Lower lobe of right lung (tissue), 2 donors: ENCODE measurements around the gene C22orf31. TPM values are rescaled to one million over a fixed set of nuclear protein-coding genes. Genes with fewer than 3 reads are reported as not detected.

Experiments used
- ATAC-seq, 2 donors: fragments of 200-7000 bp; cut with Tn5 transposase; one replicate each; pipeline ENCODE4 v1.9.1; 2020 to 2022; ENCODE audit warnings: mild to moderate bottlenecking in 2 of 2, moderate library complexity in 2 of 2
- DNase-seq: peaks from one replicate; pipeline ENCODE4 v3.0.0-alpha.2; 2020
- H3K27ac ChIP-seq: fragments of 200-600 bp; one replicate; pipeline ENCODE4 v1.8.0; 2022
- H3K27me3 ChIP-seq: fragments of 200-600 bp; one replicate; pipeline ENCODE4 v1.8.0; 2022; ENCODE audit warnings: low read depth
- H3K36me3 ChIP-seq: fragments of 200-600 bp; one replicate; pipeline ENCODE4 v1.8.0; 2022; ENCODE audit warnings: mild to moderate bottlenecking
- H3K4me1 ChIP-seq: fragments of 200-600 bp; one replicate; pipeline ENCODE4 v1.8.0; 2022
- H3K4me3 ChIP-seq: fragments of 200-600 bp; one replicate; pipeline ENCODE4 v1.8.0; 2022; ENCODE audit warnings: mild to moderate bottlenecking
- H3K9me3 ChIP-seq: fragments of 200-600 bp; one replicate; pipeline ENCODE4 v1.8.0; 2022
- intact Hi-C: fragments of 100-400 bp; cut with DNase I; formaldehyde crosslinking; loops from one replicate; pipeline ENCODE4 v1.11.0; 2022
- total RNA-seq: library from RNA; stranded (reverse); fragmentation: NEBNext Ultra II Directional; extraction: Animal tissue kit (Norgen Biotek cat#: 25700); gene quantifications from one replicate; pipeline ENCODE4 v1.2.1, GENCODE V29; 2021
- TF ChIP-seq, protein P1 (sequence below): fragments of 200-600 bp; IDR thresholded peaks from one replicate; pipeline ENCODE4 v1.8.0; 2022; ENCODE audit warnings: antibody characterized with exemption, mild to moderate bottlenecking
- donor health status: DM: no; HTN: yes; CAD: no; lungs with severe emphysema.

The C22orf31 gene
- total RNA-seq, 1 donor from 2014 or later = not detected

DNA sequence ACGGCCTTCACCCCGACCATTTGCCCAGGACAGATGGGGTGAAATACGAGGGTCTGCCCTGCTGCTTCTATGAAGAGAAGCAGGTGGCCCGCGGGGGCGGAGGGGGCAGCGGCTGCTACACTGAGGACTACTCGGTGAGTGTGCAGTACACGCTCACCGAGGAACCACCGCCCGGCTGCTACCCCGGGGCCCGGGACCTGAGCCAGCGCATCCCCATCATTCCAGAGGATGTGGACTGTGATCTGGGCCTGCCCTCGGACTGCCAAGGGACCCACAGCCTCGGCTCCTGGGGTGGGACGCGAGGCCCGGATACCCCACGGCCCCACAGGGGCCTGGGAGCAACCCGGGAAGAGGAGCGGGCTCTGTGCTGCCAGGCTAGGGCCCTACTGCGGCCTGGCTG is 11.2 kb downstream of the C22orf31 start:
- Histone ChIP-seq H3K27ac (no peak overlapping the region), H3K27me3 (no peaks in the 10 kb centered on the region), H3K36me3 (peaks cover 47% of the 10 kb centered on the region), H3K4me1 (no peaks in the 10 kb centered on the region), H3K9me3 (no peaks in the 10 kb centered on the region), H3K4me3 (no peak overlapping the region)
- ATAC-seq = no peak
- TF ChIP-seq, protein P1, sequence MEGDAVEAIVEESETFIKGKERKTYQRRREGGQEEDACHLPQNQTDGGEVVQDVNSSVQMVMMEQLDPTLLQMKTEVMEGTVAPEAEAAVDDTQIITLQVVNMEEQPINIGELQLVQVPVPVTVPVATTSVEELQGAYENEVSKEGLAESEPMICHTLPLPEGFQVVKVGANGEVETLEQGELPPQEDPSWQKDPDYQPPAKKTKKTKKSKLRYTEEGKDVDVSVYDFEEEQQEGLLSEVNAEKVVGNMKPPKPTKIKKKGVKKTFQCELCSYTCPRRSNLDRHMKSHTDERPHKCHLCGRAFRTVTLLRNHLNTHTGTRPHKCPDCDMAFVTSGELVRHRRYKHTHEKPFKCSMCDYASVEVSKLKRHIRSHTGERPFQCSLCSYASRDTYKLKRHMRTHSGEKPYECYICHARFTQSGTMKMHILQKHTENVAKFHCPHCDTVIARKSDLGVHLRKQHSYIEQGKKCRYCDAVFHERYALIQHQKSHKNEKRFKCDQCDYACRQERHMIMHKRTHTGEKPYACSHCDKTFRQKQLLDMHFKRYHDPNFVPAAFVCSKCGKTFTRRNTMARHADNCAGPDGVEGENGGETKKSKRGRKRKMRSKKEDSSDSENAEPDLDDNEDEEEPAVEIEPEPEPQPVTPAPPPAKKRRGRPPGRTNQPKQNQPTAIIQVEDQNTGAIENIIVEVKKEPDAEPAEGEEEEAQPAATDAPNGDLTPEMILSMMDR = no peak
- no peak for DNase-seq
- intact Hi-C loops = no loop called here

DNA sequence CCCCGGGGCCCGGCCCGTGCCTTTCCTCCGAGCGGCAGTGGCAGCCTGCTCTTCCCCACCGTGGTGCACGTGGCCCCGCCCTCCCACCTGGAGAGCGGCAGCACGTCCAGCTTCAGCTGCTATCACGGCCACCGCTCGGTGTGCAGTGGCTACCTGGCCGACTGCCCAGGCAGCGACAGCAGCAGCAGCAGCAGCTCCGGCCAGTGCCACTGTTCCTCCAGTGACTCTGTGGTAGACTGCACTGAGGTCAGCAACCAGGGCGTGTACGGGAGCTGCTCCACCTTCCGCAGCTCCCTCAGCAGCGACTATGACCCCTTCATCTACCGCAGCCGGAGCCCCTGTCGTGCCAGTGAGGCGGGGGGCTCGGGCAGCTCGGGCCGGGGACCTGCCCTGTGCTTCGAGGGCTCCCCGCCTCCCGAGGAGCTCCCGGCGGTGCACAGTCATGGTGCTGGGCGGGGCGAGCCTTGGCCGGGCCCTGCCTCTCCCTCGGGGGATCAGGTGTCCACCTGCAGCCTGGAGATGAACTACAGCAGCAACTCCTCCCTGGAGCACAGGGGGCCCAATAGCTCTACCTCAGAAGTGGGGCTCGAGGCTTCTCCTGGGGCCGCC is 11.9 kb downstream of the C22orf31 start:
- H3K27me3 ChIP-seq = no peaks in the 10 kb centered on the region
- TF ChIP-seq, protein P1 = no peak
- peaks cover 50% of the 10 kb centered on the region for H3K36me3 ChIP-seq
- no peak overlapping the region for H3K27ac ChIP-seq
- H3K4me1 ChIP-seq = no peaks in the 10 kb centered on the region
- DNase-seq (no peak), ATAC-seq (no peak)
- H3K9me3 ChIP-seq = no peaks in the 10 kb centered on the region
- no peak overlapping the region for H3K4me3 ChIP-seq
- intact Hi-C loops = loop anchor here (10.0 kb wide), 1 partner anchor 195 kb away; no protein-coding TSS in a partner anchor

DNA sequence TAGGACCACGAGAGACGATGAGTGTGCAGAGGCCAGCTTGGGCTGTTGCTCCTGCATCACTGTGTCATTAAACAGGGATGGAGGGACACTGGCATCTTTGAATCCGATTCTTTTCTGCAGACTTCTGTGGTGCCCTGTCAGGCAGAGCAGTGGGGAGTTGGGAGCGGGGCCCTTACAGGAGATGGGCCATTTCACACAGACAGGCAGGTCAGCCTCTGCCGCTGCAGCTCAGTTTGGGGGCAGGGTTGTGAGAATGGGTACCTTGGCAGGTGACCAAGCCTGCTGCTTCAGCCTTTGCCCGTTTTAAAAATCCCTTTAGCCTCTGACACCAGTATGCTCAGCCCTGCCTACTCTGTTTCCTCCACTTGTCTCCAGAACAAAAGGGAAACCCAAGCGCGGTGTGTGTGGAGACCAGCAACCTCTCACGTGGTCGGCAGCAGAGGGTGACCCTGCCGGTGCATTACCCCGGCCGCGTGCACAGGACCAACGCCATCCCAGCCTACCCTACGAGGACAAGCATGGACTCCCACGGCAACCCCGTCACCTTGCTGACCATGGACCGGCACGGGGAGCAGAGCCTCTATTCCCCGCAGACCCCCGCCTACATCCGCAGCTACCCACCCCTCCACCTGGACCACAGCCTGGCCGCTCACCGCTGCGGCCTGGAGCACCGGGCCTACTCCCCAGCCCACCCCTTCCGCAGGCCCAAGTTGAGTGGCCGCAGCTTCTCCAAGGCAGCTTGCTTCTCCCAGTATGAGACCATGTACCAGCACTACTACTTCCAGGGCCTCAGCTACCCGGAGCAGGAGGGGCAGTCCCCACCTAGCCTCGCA is 12.6 kb downstream of the C22orf31 start:
- Histone ChIP-seq H3K9me3 (no peaks in the 10 kb centered on the region), H3K4me1 (peaks cover 5% of the 10 kb centered on the region), H3K27ac (no peak overlapping the region), H3K27me3 (no peaks in the 10 kb centered on the region), H3K36me3 (peaks cover 57% of the 10 kb centered on the region), H3K4me3 (no peak overlapping the region)
- TF ChIP-seq, protein P1 = no peak
- intact Hi-C loops = loop anchor here (10.0 kb wide), 1 partner anchor 194 kb away; no protein-coding TSS in a partner anchor
- DNase-seq (no peak), ATAC-seq (no peak)

DNA sequence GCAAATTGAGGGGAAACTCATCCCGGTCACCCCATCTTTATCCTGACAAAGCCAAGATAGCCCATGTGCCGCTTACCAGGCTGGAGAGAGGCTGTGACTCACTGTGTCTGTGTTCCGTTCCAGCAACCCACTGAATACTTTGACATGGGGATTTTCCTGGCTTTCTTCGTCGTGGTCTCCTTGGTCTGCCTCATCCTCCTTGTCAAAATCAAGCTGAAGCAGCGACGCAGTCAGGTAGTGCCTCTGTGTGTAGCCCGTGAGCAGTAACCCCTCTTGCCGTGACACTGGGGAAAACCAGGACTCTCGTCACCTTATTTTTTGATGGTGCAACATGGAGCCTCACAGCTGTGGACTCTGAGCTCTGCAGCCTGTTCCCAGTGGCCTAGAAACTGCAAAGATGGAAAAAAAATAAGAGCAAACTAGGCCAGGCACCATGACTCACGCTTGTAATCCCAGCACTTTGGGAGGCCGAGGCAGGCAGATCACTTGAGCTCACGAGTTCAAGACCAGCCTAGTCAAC is 16.9 kb downstream of the C22orf31 start:
- Histone ChIP-seq H3K36me3 (peaks cover 47% of the 10 kb centered on the region), H3K4me3 (no peak overlapping the region), H3K9me3 (no peaks in the 10 kb centered on the region), H3K27ac (peak overlapping the region; percentile 60), H3K4me1 (peaks cover 33% of the 10 kb centered on the region), H3K27me3 (no peaks in the 10 kb centered on the region)
- DNase-seq (no peak), ATAC-seq (no peak)
- intact Hi-C loops = loop anchor here (10.0 kb wide), 1 partner anchor 190 kb away; no protein-coding TSS in a partner anchor
- TF ChIP-seq, protein P1 = no peak

DNA sequence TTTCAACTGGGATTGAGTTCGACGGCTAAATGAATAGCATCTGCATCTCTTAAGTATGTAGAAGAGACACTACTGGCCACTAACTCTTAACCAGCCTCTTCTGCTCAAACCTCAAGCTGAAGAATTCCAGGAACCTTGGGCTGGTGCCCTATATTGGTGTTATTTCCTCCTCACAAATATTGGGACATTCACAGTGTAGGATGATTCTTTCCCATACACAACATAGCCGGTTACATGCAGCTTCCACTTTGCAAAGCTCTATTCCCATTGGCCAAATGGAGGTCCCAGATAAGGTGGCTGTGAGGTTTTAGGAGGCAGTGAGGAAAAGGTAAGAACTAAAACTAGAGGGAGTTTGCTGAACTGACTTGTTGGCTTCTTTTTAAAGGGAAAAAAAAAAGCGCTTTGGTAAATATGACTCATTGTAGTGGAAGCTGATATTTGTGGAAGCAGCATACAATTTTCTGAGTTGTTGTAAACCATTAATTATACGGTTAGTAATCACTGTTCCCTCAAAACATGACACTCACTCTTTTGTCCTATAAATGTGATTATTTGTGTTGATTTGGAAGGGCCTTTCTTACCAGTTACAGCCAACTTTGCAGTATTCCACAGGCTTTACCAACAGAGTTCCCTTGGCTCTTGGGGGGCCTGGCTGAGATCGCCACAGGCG is 17.6 kb downstream of the C22orf31 start:
- no peak overlapping the region for H3K4me3 ChIP-seq
- H3K36me3 ChIP-seq = peaks cover 40% of the 10 kb centered on the region
- H3K4me1 ChIP-seq = peaks cover 33% of the 10 kb centered on the region
- intact Hi-C loops = loop anchor here (10.0 kb wide), 1 partner anchor 189 kb away; no protein-coding TSS in a partner anchor
- no peaks in the 10 kb centered on the region for H3K9me3 ChIP-seq
- H3K27me3 ChIP-seq = no peaks in the 10 kb centered on the region
- TF ChIP-seq, protein P1 = no peak
- peak overlapping the region; percentile 60 for H3K27ac ChIP-seq
- ATAC-seq (no peak), DNase-seq (no peak)
